ENCODE measurements around the gene PDZD7.

Gene PDZD7

DNA sequence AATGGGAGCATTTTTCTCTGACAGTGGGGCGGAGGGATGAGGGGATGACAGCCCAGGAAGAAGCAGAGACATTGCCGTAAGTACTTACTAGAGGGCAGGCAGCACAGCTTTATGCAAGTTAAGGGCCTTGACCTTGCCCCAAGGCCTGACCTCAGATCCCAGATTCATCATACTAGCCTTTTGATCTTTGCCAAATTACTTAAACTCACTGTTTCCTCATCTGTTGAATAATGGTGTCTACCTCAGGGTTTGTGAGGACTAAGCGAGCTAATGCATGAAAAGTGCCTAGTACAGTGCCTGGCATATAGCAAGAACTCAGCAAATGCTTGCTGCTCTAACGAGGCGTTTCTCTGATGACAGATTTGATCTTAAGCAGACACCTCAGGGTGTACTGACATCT is 65.1 kb downstream of the PDZD7 start:
- DNase-seq (ENCODE audit: low read depth in 1 of 2, low spot score in 1 of 2), result no peak
- Histone ChIP-seq H3K27ac (replicated peaks) (no peak overlapping the region), H3K4me3 (replicated peaks; ENCODE audit: insufficient read depth, low read length) (no peak overlapping the region), H3K27me3 (ENCODE audit: insufficient read depth, poor library complexity, severe bottlenecking) (no peaks in the 10 kb centered on the region)
- TF ChIP-seq POLR2AphosphoS5 (IDR thresholded peaks at IDR 0.05; ENCODE audit: low read depth), result no peak

DNA sequence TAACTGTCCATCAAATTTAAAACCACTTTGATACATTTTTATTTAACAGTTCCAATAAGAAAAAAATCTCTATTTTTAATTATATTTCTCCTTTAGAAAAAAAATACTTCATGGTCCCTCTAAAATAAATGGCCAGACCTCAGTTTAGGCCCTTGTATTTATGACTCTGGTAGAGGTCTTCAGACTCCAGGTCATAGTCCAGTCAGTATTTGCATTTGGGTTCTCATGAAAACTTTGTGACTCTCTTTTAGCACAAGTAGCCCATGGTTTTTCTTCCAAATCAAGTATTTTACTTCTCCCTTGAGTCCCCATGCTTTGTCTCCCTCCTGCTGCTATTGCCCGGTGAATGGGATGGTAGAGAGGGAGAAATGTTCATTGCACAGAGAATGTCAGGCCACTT is 67.1 kb downstream of the PDZD7 start:
- Histone ChIP-seq H3K27me3 (ENCODE audit: insufficient read depth, poor library complexity, severe bottlenecking) (no peaks in the 10 kb centered on the region), H3K4me3 (replicated peaks; ENCODE audit: insufficient read depth, low read length) (no peak overlapping the region), H3K27ac (replicated peaks) (no peak overlapping the region)
- no peak for DNase-seq (ENCODE audit: low read depth in 1 of 2, low spot score in 1 of 2)
- no peak for TF ChIP-seq SPI1 (IDR thresholded peaks at IDR 0.05; ENCODE audit: borderline replicate concordance, low read depth)
- TF ChIP-seq GABPA (IDR thresholded peaks at IDR 0.05; ENCODE audit: low read depth), result no peak
- TF ChIP-seq, protein P1, sequence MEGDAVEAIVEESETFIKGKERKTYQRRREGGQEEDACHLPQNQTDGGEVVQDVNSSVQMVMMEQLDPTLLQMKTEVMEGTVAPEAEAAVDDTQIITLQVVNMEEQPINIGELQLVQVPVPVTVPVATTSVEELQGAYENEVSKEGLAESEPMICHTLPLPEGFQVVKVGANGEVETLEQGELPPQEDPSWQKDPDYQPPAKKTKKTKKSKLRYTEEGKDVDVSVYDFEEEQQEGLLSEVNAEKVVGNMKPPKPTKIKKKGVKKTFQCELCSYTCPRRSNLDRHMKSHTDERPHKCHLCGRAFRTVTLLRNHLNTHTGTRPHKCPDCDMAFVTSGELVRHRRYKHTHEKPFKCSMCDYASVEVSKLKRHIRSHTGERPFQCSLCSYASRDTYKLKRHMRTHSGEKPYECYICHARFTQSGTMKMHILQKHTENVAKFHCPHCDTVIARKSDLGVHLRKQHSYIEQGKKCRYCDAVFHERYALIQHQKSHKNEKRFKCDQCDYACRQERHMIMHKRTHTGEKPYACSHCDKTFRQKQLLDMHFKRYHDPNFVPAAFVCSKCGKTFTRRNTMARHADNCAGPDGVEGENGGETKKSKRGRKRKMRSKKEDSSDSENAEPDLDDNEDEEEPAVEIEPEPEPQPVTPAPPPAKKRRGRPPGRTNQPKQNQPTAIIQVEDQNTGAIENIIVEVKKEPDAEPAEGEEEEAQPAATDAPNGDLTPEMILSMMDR (IDR thresholded peaks at IDR 0.05; ENCODE audit: insufficient read depth, low read length), result no peak
- no peak for TF ChIP-seq POLR2AphosphoS5 (IDR thresholded peaks at IDR 0.05; ENCODE audit: low read depth)
- TF ChIP-seq REST (IDR thresholded peaks at IDR 0.05; ENCODE audit: insufficient replicate concordance, low read depth), result no peak

- no peaks in the 10 kb centered on the region for H3K27me3 ChIP-seq (ENCODE audit: insufficient read depth, poor library complexity, severe bottlenecking)
- no peak overlapping the region for H3K27ac ChIP-seq (replicated peaks)
- no peak for DNase-seq (ENCODE audit: low read depth in 1 of 2, low spot score in 1 of 2)
- TF ChIP-seq GABPA (IDR thresholded peaks at IDR 0.05; ENCODE audit: low read depth), result no peak
- TF ChIP-seq, protein P1 (IDR thresholded peaks at IDR 0.05; ENCODE audit: insufficient read depth, low read length), result no peak
- no peak for TF ChIP-seq POLR2AphosphoS5 (IDR thresholded peaks at IDR 0.05; ENCODE audit: low read depth)
- TF ChIP-seq SPI1 (IDR thresholded peaks at IDR 0.05; ENCODE audit: borderline replicate concordance, low read depth), result no peak
- TF ChIP-seq REST (IDR thresholded peaks at IDR 0.05; ENCODE audit: insufficient replicate concordance, low read depth), result no peak
- H3K4me3 ChIP-seq (replicated peaks; ENCODE audit: insufficient read depth, low read length), result no peak overlapping the region
These were observed 68.4 kb downstream of the PDZD7 start for GRCh38 chr10:100962351-100963080.

DNA sequence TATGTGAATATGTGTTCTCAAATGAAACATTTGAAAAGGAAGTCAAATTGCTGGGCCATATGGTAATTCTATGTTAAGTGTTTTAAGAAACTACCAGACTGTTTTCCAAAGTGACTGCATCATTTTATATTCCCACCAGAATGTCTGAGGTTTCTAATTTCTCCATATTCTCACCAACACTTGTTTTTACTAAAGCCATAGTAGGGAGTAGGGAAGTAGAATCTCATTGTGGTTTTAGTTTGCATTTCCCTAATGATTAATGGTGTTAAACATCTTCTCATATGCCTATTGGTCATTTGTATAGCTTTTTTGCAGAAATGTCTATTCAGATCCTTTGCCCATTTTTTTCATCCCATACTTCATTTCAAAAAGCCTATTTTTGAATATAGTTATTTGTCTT is 70.7 kb downstream of the PDZD7 start:
- Histone ChIP-seq H3K4me3 (replicated peaks; ENCODE audit: insufficient read depth, low read length) (no peak overlapping the region), H3K27me3 (ENCODE audit: insufficient read depth, poor library complexity, severe bottlenecking) (no peaks in the 10 kb centered on the region), H3K27ac (replicated peaks) (no peak overlapping the region)
- TF ChIP-seq, protein P1 (IDR thresholded peaks at IDR 0.05; ENCODE audit: insufficient read depth, low read length), result no peak
- no peak for TF ChIP-seq GABPA (IDR thresholded peaks at IDR 0.05; ENCODE audit: low read depth)
- no peak for TF ChIP-seq REST (IDR thresholded peaks at IDR 0.05; ENCODE audit: insufficient replicate concordance, low read depth)
- no peak for TF ChIP-seq POLR2AphosphoS5 (IDR thresholded peaks at IDR 0.05; ENCODE audit: low read depth)
- DNase-seq (ENCODE audit: low read depth in 1 of 2, low spot score in 1 of 2), result no peak
